ENCODE results near the gene FAM168A.

DNA sequence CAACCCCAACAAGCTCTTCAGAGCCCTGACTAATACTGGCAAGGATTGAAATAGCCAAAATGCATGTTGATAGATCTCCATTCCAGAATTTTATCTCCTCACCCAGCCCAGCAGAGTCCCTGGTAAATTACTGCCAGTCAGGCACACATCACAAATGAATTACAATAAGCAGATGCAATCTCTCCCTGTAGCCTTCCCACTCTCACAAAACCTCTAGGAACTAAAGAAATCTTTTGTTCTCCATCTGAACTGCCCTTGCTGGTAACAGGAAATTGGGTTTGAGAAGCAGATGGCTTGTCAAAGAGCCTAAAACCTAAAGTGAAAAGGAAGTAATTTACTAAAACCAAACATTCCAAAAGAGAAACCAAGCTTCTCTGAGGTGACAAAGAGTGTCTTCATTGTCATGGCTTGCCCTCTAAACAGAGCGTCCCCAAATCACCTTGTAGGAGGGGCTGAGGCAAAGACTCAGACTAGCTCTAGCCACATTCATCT lies 59.5 kb downstream of the FAM168A start:
- no peak for TF ChIP-seq SP1 (IDR thresholded peaks at IDR 0.05)
- TF ChIP-seq, protein P1, sequence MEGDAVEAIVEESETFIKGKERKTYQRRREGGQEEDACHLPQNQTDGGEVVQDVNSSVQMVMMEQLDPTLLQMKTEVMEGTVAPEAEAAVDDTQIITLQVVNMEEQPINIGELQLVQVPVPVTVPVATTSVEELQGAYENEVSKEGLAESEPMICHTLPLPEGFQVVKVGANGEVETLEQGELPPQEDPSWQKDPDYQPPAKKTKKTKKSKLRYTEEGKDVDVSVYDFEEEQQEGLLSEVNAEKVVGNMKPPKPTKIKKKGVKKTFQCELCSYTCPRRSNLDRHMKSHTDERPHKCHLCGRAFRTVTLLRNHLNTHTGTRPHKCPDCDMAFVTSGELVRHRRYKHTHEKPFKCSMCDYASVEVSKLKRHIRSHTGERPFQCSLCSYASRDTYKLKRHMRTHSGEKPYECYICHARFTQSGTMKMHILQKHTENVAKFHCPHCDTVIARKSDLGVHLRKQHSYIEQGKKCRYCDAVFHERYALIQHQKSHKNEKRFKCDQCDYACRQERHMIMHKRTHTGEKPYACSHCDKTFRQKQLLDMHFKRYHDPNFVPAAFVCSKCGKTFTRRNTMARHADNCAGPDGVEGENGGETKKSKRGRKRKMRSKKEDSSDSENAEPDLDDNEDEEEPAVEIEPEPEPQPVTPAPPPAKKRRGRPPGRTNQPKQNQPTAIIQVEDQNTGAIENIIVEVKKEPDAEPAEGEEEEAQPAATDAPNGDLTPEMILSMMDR (IDR thresholded peaks at IDR 0.05; ENCODE audit: low read depth, low read length, missing input control), result no peak

All from liver (tissue), 3 donors.